HCT116 (cell line): ENCODE measurements around the gene ZFP3.

ENCODE experiments used
- EZH2 ChIP-seq: fragments of 200-600 bp; sonication (generic); IDR thresholded peaks from 2 replicates; pipeline ENCODE4 v1.6.1; 2017; ENCODE audit warnings: antibody characterized with exemption, mixed run types
- RAD21 ChIP-seq: IDR thresholded peaks from 2 replicates; pipeline ENCODE4 v1.6.1; 2012; ENCODE audit warnings: low read depth, mild to moderate bottlenecking
- YY1 ChIP-seq: IDR thresholded peaks from 2 replicates; pipeline ENCODE4 v1.6.1; 2011; ENCODE audit warnings: low read length, low read depth, moderate library complexity, mild to moderate bottlenecking; ENCODE audit not compliant: insufficient replicate concordance; ENCODE audit errors: extremely low read depth

- no peak for TF ChIP-seq YY1
- no peak for TF ChIP-seq RAD21
- TF ChIP-seq EZH2: no peak
Observed at GRCh38 chr17:5068236-5068635, 10.0 kb upstream of the ZFP3 start.
